ENCODE data around the gene PPARGC1A. TPM values are rescaled to one million over a fixed set of nuclear protein-coding genes. Genes with fewer than 3 reads are reported as not detected.

PPARGC1A gene
- total and polyA plus RNA-seq, 2 experiments from 2014 or later, result 17.7 to 42.3 TPM

- TF ChIP-seq CTCF (IDR thresholded peaks at IDR 0.05; ENCODE audit: low read depth, low read length), result no peak
- H3K4me1 ChIP-seq (ENCODE audit: low read depth), result peaks cover 3% of the 10 kb centered on the region
- no peak overlapping the region for H3K4me3 ChIP-seq
- no peak overlapping the region for H3K27ac ChIP-seq
- H3K9me3 ChIP-seq (ENCODE audit: low read depth), result no peaks in the 10 kb centered on the region
- no peaks in the 10 kb centered on the region for H3K27me3 ChIP-seq
- H3K36me3 ChIP-seq, result no peaks in the 10 kb centered on the region
- no peak for DNase-seq (ENCODE audit: low read depth in 1 of 2, low spot score in 1 of 2)
Measured at GRCh38 chr4:23924556-23924955, 34.7 kb upstream of the PPARGC1A start.

- no peaks in the 10 kb centered on the region for H3K9me3 ChIP-seq (ENCODE audit: low read depth)
- H3K4me1 ChIP-seq (ENCODE audit: low read depth), result peaks cover 3% of the 10 kb centered on the region
- H3K4me3 ChIP-seq, result no peak overlapping the region
- DNase-seq (ENCODE audit: low read depth in 1 of 2, low spot score in 1 of 2), result no peak
- H3K27me3 ChIP-seq, result no peaks in the 10 kb centered on the region
- H3K36me3 ChIP-seq, result no peaks in the 10 kb centered on the region
- H3K27ac ChIP-seq, result no peak overlapping the region
- TF ChIP-seq CTCF (IDR thresholded peaks at IDR 0.05; ENCODE audit: low read depth, low read length), result no peak
Measured at GRCh38 chr4:23923840-23924239, 34.0 kb upstream of the PPARGC1A start.

- H3K4me3 ChIP-seq, result no peak overlapping the region
Measured at GRCh38 chr4:23923141-23923540, 33.3 kb upstream of the PPARGC1A start.

GRCh38 chr4:23922541-23923111, 32.8 kb upstream of the PPARGC1A start:
- TF ChIP-seq CTCF (IDR thresholded peaks at IDR 0.05; ENCODE audit: low read depth, low read length), result no peak
- Histone ChIP-seq H3K36me3 (no peaks in the 10 kb centered on the region), H3K27ac (no peak overlapping the region), H3K9me3 (ENCODE audit: low read depth) (no peaks in the 10 kb centered on the region), H3K4me3 (no peak overlapping the region), H3K27me3 (no peaks in the 10 kb centered on the region), H3K4me1 (ENCODE audit: low read depth) (peaks cover 3% of the 10 kb centered on the region)
- no peak for DNase-seq (ENCODE audit: low read depth in 1 of 2, low spot score in 1 of 2)

More at GRCh38 chr4:23923141-23923540, 33.3 kb upstream of the PPARGC1A start:
- TF ChIP-seq CTCF (IDR thresholded peaks at IDR 0.05; ENCODE audit: low read depth, low read length), result no peak
- Histone ChIP-seq H3K27ac (no peak overlapping the region), H3K27me3 (no peaks in the 10 kb centered on the region), H3K4me1 (ENCODE audit: low read depth) (peaks cover 3% of the 10 kb centered on the region), H3K9me3 (ENCODE audit: low read depth) (no peaks in the 10 kb centered on the region), H3K36me3 (no peaks in the 10 kb centered on the region)
- no peak for DNase-seq (ENCODE audit: low read depth in 1 of 2, low spot score in 1 of 2)

- no peak for TF ChIP-seq CTCF (IDR thresholded peaks at IDR 0.05; ENCODE audit: low read depth, low read length)
- Histone ChIP-seq H3K36me3 (no peaks in the 10 kb centered on the region), H3K4me1 (ENCODE audit: low read depth) (peaks cover 3% of the 10 kb centered on the region), H3K27me3 (no peaks in the 10 kb centered on the region), H3K27ac (no peak overlapping the region), H3K4me3 (no peak overlapping the region), H3K9me3 (ENCODE audit: low read depth) (no peaks in the 10 kb centered on the region)
- no peak for DNase-seq (ENCODE audit: low read depth in 1 of 2, low spot score in 1 of 2)
Measured at GRCh38 chr4:23922013-23922412, 32.2 kb upstream of the PPARGC1A start.
